ENCODE results near the gene GTPBP2. TPM values are rescaled to one million over a fixed set of nuclear protein-coding genes. Genes with fewer than 3 reads are reported as not detected.
"Not testable (repeated sequence)": the region's sequence is repeated elsewhere in the genome, so short reads cannot be mapped to it uniquely, and the experiment has no call there.

The GTPBP2 gene
- total RNA-seq, 2 experiments from 2014 or later, result 94.3 to 99.4 TPM

- ATAC-seq (no peak), DNase-seq (no peak)
- no peaks in the 10 kb centered on the region for H3K4me1 Mint-ChIP-seq (ENCODE audit: low read depth)
- POLR2A ChIA-PET, result no interaction called here
- no peaks in the 10 kb centered on the region for H3K27me3 Mint-ChIP-seq (ENCODE audit: low read depth)
- no peak overlapping the region for H3K27ac Mint-ChIP-seq
- H3K4me3 Mint-ChIP-seq, result no peak overlapping the region
- H3K36me3 Mint-ChIP-seq (ENCODE audit: low read depth), result peaks cover 46% of the 10 kb centered on the region
- H3K9me3 Mint-ChIP-seq (ENCODE audit: insufficient read depth), result no peaks in the 10 kb centered on the region
- CTCF ChIA-PET, result interaction anchor here (1.7 to 4.8 kb wide), 2 partner anchors 9 to 15 kb away, joined by 4 to 27 read pairs; no protein-coding TSS in a partner anchor
Observed at GRCh38 chr6:43593938-43594337, 35.1 kb downstream of the GTPBP2 start.

GRCh38 chr6:43589564-43589963 is 39.5 kb downstream of the GTPBP2 start:
- POLR2A ChIA-PET; DNase-seq; CTCF ChIA-PET; H3K27me3 Mint-ChIP-seq (ENCODE audit: low read depth); H3K27ac Mint-ChIP-seq; H3K9me3 Mint-ChIP-seq (ENCODE audit: insufficient read depth); H3K4me3 Mint-ChIP-seq; ATAC-seq: not testable (repeated sequence)
- Mint-ChIP-seq H3K36me3 (ENCODE audit: low read depth) (peaks cover 58% of the 10 kb centered on the region), H3K4me1 (ENCODE audit: low read depth) (peaks cover 13% of the 10 kb centered on the region)

- no peaks in the 10 kb centered on the region for H3K9me3 Mint-ChIP-seq (ENCODE audit: insufficient read depth)
- CTCF ChIA-PET, result interaction anchor here (1.4 kb wide), 1 partner anchor 20 kb away, joined by 3 read pairs; no protein-coding TSS in a partner anchor
- POLR2A ChIA-PET, result no interaction called here
- no peaks in the 10 kb centered on the region for H3K27me3 Mint-ChIP-seq (ENCODE audit: low read depth)
- no peak for DNase-seq
- peaks cover 27% of the 10 kb centered on the region for H3K4me1 Mint-ChIP-seq (ENCODE audit: low read depth)
- no peak for ATAC-seq
- H3K4me3 Mint-ChIP-seq, result no peak overlapping the region
- peak overlapping the region; percentile 37 for H3K27ac Mint-ChIP-seq
- peaks cover 67% of the 10 kb centered on the region for H3K36me3 Mint-ChIP-seq (ENCODE audit: low read depth)
Observed at GRCh38 chr6:43588194-43588593, 40.9 kb downstream of the GTPBP2 start.

- peaks cover 67% of the 10 kb centered on the region for H3K36me3 Mint-ChIP-seq (ENCODE audit: low read depth)
- POLR2A ChIA-PET, result interaction anchor here (0.9 to 1.2 kb wide), 2 partner anchors 9 to 45 kb away, joined by 4 to 5 read pairs; partner anchors contain the start of genes POLH and XPO5
- CTCF ChIA-PET, result interaction anchor here (0.8 to 3.5 kb wide), 6 partner anchors 9 to 215 kb away, joined by 3 to 15 read pairs (median 4); partner anchors contain the start of genes POLH, XPO5 and ZNF318
- H3K27ac Mint-ChIP-seq, result peak overlapping the region; percentile 86
- H3K9me3 Mint-ChIP-seq (ENCODE audit: insufficient read depth), result no peaks in the 10 kb centered on the region
- ATAC-seq, result peak; percentile 90
- peaks cover 40% of the 10 kb centered on the region for H3K4me1 Mint-ChIP-seq (ENCODE audit: low read depth)
- peak; percentile 77 for DNase-seq
- peak overlapping the region; percentile 54 for H3K4me3 Mint-ChIP-seq
- no peaks in the 10 kb centered on the region for H3K27me3 Mint-ChIP-seq (ENCODE audit: low read depth)
Observed at GRCh38 chr6:43584892-43585570, 44.0 kb downstream of the GTPBP2 start.

- POLR2A ChIA-PET, result no interaction called here
- Mint-ChIP-seq H3K9me3 (ENCODE audit: insufficient read depth) (no peaks in the 10 kb centered on the region), H3K36me3 (ENCODE audit: low read depth) (peaks cover 68% of the 10 kb centered on the region), H3K27ac (no peak overlapping the region), H3K4me3 (no peak overlapping the region), H3K4me1 (ENCODE audit: low read depth) (peaks cover 57% of the 10 kb centered on the region), H3K27me3 (ENCODE audit: low read depth) (no peaks in the 10 kb centered on the region)
- ATAC-seq (no peak), DNase-seq (no peak)
- CTCF ChIA-PET, result interaction anchor here (1.3 to 3.5 kb wide), 2 partner anchors 25 to 76 kb away, joined by 3 to 15 read pairs; no protein-coding TSS in a partner anchor
Observed at GRCh38 chr6:43582911-43583310, 46.2 kb downstream of the GTPBP2 start.

DNA sequence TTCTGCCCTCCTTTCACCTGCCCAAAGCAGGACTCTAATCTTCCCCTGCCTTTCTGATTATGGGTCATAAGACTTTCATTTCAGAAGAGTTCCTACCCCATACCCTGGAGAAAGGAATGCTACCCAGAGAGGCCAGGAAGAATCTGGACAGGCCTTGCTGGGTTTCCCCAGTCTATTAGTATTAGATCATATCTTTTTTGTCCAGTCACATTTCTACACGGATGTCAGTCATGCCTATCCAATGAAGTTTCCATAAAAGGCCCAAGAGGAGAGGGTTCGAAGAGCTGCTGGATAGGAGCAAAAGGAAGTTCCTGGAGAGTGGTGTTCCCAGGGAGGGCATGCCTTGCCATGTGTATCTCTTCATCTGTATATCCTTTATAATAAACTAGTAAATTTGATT is 49.9 kb downstream of the GTPBP2 start:
- H3K36me3 Mint-ChIP-seq (ENCODE audit: low read depth), result peaks cover 56% of the 10 kb centered on the region

GRCh38 chr6:43578748-43579147 is 50.3 kb downstream of the GTPBP2 start:
- no peaks in the 10 kb centered on the region for H3K27me3 Mint-ChIP-seq (ENCODE audit: low read depth)
- peak overlapping the region; percentile 70 for H3K27ac Mint-ChIP-seq
- H3K36me3 Mint-ChIP-seq (ENCODE audit: low read depth), result peaks cover 52% of the 10 kb centered on the region
- DNase-seq, result no peak
- no peaks in the 10 kb centered on the region for H3K9me3 Mint-ChIP-seq (ENCODE audit: insufficient read depth)
- ChIA-PET POLR2A (interaction anchor here (1.8 kb wide), 1 partner anchor 51 kb away, joined by 6 read pairs; the partner anchor contains the start of gene GTPBP2), CTCF (interaction anchor here (1.3 to 3.0 kb wide), 2 partner anchors 8 to 29 kb away, joined by 4 to 10 read pairs; no protein-coding TSS in a partner anchor)
- no peak for ATAC-seq
- peak overlapping the region; percentile 97 for H3K4me3 Mint-ChIP-seq
- H3K4me1 Mint-ChIP-seq (ENCODE audit: low read depth), result peaks cover 47% of the 10 kb centered on the region

More for the DNA sequence above, 49.9 kb downstream of the GTPBP2 start:
- H3K27me3 Mint-ChIP-seq (ENCODE audit: low read depth), result no peaks in the 10 kb centered on the region
- CTCF ChIA-PET, result interaction anchor here (1.3 to 3.0 kb wide), 2 partner anchors 8 to 29 kb away, joined by 4 to 10 read pairs; no protein-coding TSS in a partner anchor
- peaks cover 50% of the 10 kb centered on the region for H3K4me1 Mint-ChIP-seq (ENCODE audit: low read depth)
- peak overlapping the region; percentile 97 for H3K4me3 Mint-ChIP-seq
- peak overlapping the region; percentile 70 for H3K27ac Mint-ChIP-seq
- POLR2A ChIA-PET, result interaction anchor here (1.8 kb wide), 1 partner anchor 51 kb away, joined by 6 read pairs; the partner anchor contains the start of gene GTPBP2
- DNase-seq (no peak), ATAC-seq (no peak)
- no peaks in the 10 kb centered on the region for H3K9me3 Mint-ChIP-seq (ENCODE audit: insufficient read depth)

- ChIA-PET CTCF (interaction anchor here (1.2 to 1.5 kb wide), 3 partner anchors 9 to 70 kb away, joined by 3 to 5 read pairs (median 4); no protein-coding TSS in a partner anchor), POLR2A (interaction anchor here (0.5 to 2.5 kb wide), 5 partner anchors 9 to 844 kb away, joined by 3 to 15 read pairs (median 4); partner anchors contain the start of genes GTPBP2, POLR1C and YIPF3)
- DNase-seq (peak; percentile 93), ATAC-seq (peak; percentile 96)
- Mint-ChIP-seq H3K4me3 (peak within 1 kb of the TSS; percentile 97), H3K27me3 (ENCODE audit: low read depth) (no peaks in the 10 kb centered on the region), H3K36me3 (ENCODE audit: low read depth) (peaks cover 48% of the 10 kb centered on the region), H3K9me3 (ENCODE audit: insufficient read depth) (no peaks in the 10 kb centered on the region), H3K4me1 (ENCODE audit: low read depth) (peaks cover 44% of the 10 kb centered on the region), H3K27ac (peak within 1 kb of the TSS; percentile 89)
Observed at GRCh38 chr6:43575772-43576551, 53.1 kb downstream of the GTPBP2 start, which contains the start of the genes POLH and XPO5. Gene POLH (plus strand): TSS chr6:43576185. CDS start chr6:43582320, 6,135 bp downstream. Gene XPO5 (minus strand): TSS chr6:43576038. CDS start chr6:43575864, 174 bp downstream.

- ATAC-seq, result no peak
Observed at GRCh38 chr6:43575105-43575771, 53.8 kb downstream of the GTPBP2 start.

DNA sequence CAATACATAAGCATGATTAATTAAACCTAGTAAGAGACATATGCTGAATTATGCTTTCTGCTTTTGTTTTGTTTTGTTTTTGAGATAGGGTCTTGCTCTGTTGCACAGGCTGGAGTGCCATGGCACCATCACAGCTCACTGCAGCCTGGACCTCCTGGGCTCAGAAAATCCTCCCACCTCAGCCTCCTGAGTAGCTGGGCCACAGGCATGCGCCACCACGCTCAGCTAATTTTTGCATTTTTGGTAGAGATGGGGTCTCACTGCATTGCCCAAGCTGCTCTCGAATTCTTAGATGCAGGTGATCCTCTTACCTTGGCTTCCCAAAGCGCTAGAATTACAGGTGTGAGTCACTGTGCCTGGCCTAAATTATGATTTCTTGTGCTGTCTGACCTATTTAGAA is 57.0 kb downstream of the GTPBP2 start:
- peaks cover 49% of the 10 kb centered on the region for H3K36me3 Mint-ChIP-seq (ENCODE audit: low read depth)
- DNase-seq (no peak), ATAC-seq (no peak)
- no peaks in the 10 kb centered on the region for H3K9me3 Mint-ChIP-seq (ENCODE audit: insufficient read depth)
- H3K27ac Mint-ChIP-seq, result no peak overlapping the region
- no peak overlapping the region for H3K4me3 Mint-ChIP-seq
- ChIA-PET POLR2A (interaction anchor here (0.9 to 1.0 kb wide), 2 partner anchors 15 to 51 kb away, joined by 3 to 4 read pairs; no protein-coding TSS in a partner anchor), CTCF (interaction anchor here (1.6 kb wide), 1 partner anchor 36 kb away, joined by 6 read pairs; no protein-coding TSS in a partner anchor)
- peaks cover 23% of the 10 kb centered on the region for H3K4me1 Mint-ChIP-seq (ENCODE audit: low read depth)
- H3K27me3 Mint-ChIP-seq (ENCODE audit: low read depth), result no peaks in the 10 kb centered on the region

More at GRCh38 chr6:43575105-43575771, 53.8 kb downstream of the GTPBP2 start:
- H3K27ac Mint-ChIP-seq, result peak overlapping the region; percentile 89
- peaks cover 48% of the 10 kb centered on the region for H3K4me1 Mint-ChIP-seq (ENCODE audit: low read depth)
- H3K4me3 Mint-ChIP-seq, result peak overlapping the region; percentile 97
- no peaks in the 10 kb centered on the region for H3K9me3 Mint-ChIP-seq (ENCODE audit: insufficient read depth)
- ChIA-PET CTCF (interaction anchor here (1.2 to 1.5 kb wide), 3 partner anchors 10 to 69 kb away, joined by 3 to 5 read pairs (median 4); no protein-coding TSS in a partner anchor), POLR2A (interaction anchor here (0.8 to 2.5 kb wide), 4 partner anchors 10 to 58 kb away, joined by 3 to 15 read pairs (median 6); partner anchors contain the start of genes GTPBP2, POLR1C and YIPF3)
- no peaks in the 10 kb centered on the region for H3K27me3 Mint-ChIP-seq (ENCODE audit: low read depth)
- H3K36me3 Mint-ChIP-seq (ENCODE audit: low read depth), result peaks cover 55% of the 10 kb centered on the region
- DNase-seq, result no peak
